GM18861 (cell line): ENCODE measurements around the gene LLGL1.

Experiments used
- ATAC-seq: cut with Tn5 transposase; IDR thresholded peaks from one replicate; pipeline ENCODE4 v1.9.1; 2021; ENCODE audit not compliant: unreplicated experiment

LLGL1 gene

GRCh38 chr17:18225121-18225641, at the start of gene LLGL1:
LLGL1 (plus strand) TSS chr17:18225635; CDS start chr17:18225683, 48 bp downstream.
- ATAC-seq: peak; percentile 79

DNA sequence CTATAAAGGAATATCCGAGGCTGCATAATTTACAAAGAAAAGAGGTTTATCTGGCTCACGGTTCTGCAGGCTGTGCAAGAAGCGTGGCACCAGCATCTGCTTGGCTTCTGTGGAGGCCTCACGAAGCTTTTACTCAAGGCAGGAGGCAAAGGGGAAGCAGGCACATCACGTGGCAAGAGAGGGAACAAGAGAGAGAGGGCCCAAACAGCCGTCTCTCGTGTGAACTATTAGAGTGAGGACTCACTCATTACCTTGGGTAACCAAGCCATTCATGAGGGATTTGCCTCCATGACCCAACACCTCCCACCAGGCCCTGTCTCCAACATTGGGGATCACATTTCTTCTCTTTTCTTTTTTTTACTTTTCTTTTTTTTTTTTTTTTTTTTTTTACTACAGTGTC, 49.3 kb upstream of the LLGL1 start:
- ATAC-seq: no peak

GRCh38 chr17:18177133-18177532, 48.3 kb upstream of the LLGL1 start:
- ATAC-seq: no peak

DNA sequence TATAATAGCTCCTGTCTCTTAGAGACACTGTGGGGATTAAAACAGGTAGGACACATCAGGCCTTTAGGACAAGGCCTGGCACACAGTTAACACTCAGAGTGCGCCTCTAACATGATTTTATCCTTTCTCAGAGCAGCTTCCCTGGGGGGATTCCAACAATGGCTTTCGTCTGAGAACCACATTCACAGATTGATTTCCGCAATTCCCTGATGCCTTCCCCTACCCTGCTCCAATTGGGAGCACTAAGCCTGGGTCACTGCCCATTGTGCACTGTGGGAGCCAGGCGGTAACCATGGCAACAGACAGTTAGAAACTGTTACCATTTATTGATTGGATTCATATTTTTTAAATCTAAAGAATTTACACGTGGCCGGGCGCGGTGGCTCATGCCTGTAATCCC, 47.7 kb upstream of the LLGL1 start:
- no peak for ATAC-seq

DNA sequence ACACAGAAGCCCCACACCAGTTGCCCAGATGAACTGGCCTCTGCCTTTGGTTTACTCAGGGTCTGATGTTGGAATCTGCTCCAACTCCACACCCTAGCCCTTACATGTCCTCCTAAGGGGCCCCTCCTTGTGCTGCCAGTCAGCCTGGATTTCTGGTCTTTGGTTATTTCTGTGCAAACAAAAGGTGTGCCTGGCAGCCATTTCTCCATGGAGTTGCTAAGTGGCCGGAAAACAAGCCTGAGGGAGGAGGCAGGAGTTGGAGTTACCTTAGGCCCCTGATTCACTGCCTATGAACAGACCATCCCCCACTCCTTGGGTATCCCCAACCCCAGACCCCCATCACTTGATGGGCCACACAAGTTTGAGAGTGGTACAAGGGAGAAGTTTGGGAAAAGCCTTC, 46.2 kb upstream of the LLGL1 start:
- ATAC-seq: no peak

DNA sequence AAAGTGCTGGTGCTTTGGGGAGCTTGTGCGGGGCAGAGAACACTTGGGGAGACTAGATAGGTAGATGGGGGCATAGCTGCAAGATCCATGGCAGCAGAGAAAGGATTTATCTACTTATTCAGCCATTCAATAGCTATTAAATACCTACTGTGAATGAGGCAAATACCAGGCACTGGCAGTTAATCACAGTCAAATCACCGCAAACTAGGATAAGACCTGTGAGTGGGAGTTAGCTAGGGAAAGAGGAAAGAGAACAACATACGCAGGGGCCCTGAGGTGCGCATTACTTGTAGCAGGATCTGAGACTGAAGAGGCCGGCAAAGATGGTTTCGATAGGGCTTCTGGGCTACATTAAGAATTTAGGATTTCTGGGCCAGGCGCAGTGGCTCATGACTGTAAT, 45.6 kb upstream of the LLGL1 start:
- no peak for ATAC-seq

DNA sequence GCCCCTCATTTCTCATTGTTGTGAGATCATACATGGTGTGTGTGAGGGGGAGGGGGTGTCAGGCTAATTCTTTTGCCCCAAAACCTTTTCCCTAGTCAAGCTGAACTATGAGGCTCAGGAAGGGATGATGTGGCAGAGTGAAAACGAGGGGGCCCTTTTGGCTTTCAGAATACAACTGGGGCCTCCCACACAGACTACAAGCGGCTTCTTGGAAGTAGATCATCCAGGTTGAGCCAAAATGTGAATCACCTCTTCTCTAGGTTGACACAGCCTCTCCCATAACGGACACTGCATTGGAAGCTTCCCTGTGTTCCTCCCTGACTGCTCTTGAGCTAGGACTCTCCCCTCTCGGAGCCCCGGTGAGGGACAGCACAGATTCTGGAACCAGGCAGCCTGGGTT, 44.1 kb upstream of the LLGL1 start:
- no peak for ATAC-seq

GRCh38 chr17:18182110-18182977, 43.1 kb upstream of the LLGL1 start:
- ATAC-seq: no peak

DNA sequence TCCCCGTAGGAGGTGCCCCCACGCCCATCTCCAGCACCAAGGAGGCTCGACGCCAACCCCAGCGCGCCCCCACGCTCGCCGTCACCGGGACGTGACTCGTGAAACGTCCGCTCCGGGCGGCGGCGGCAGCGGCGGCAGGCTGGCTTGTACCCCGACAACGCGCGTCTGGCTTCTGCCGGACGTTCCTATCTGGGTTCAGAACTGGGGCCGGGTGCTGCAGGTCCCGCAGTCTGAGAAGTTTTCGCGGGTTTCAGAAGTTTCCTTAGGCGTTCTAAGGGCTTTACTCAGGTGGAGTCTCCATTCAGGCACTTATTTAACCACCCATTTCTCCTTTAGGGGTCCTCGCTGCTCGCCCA, 42.5 kb upstream of the LLGL1 start:
- ATAC-seq: peak; percentile 20

DNA sequence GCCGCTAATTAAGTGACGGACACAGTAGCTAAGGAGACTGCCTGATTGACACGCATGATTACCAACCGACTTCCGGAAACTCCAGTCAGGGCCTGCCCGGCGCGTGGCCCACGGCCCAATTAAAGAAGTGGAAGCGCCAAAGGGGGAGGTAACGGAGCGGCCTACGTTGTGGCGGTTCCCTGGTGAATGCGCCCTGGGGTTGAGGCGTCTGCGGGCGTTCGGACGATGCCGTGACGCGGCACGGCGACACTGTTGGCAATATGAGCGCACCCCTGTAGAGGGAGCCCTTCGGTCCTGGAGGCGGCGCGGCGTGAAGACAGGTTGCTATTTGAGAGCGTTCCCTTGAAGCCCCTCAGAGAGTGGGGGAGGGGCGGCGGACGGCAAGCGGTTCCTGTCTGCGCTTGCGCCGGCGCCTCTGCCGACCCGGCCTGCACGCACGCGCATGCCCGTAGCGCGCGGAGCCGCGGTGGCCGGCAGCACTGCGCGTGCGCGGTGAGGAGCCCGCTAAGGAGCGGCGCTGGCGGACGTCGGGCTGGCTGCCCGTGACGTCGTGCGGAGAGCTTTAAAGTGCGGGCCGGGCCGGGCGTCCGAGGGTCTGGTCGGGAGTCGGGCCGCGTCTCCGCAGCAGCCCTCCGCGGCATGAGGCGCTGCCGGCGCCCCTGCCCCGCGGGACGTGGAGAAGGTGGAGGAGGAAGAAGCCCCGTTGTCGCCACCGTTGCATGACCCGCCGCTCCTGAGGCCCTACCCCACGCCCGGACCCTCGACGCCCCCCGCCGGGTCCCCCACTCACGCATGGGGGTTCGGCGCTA, 41.9 kb upstream of the LLGL1 start, which contains the start of gene ALKBH5:
ALKBH5 (plus strand) TSS at position 495 of the 809 bp plus-strand sequence. CDS start 416 bp downstream, outside the sequence.
- peak; percentile 73 for ATAC-seq

GRCh38 chr17:18184143-18185031, 41.0 kb upstream of the LLGL1 start:
- ATAC-seq: no peak

- ATAC-seq: no peak
Observed at GRCh38 chr17:18185391-18185790, 40.0 kb upstream of the LLGL1 start.

DNA sequence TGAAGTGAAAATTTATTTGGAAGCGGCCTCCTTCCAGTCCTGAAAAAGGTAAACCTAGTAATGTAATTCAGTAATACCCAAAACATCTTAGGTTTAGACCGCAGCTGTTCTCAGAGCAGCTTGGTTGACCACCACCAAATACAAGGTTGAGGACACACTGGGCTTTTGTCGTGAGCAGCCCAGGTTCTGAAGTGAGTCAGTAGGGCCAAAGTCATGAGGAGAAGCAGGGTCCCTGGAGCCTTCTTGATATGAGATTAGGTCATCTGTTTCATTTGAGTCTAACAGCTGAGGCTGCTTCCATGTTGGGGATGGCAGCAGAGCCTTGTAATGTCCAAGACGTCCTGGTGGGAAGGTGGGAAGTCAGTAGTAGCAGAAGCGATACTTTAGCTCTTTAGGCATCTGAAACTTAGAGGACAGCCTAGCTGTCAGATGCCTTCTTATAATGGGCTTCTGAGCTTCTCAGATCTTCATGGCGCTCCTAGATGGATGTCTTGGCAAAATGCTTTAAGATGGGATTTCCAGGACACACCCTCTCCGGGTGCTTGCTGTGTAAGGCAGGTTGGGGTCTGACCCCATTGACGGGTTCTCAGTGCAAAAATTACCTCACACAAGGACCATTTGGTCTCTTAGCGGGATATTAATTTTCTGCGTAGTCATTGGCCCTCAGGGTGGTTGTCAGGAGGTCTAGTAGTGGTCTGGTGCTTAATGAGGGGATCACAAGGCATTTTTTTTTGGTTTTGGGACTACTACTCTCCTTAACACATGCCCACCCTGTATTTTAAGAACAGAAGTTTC, 39.4 kb upstream of the LLGL1 start:
- no peak for ATAC-seq

DNA sequence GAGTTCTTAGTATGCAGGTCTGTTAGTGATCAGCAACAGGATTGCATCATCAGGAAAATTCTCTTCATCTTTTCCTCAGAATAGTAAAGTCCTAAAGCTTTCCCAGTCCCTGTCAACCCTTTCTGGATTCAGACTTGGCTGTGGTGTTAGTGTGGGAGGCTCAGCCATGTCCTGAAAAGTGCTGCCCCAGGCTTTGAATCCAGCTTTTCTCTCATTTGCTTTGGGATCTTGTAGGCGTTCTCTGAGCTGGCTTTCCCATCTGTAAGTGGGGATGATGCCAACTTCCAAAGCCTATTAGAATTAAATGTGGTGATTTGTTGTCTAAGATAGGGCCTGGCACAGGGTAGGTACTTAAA, 38.8 kb upstream of the LLGL1 start:
- no peak for ATAC-seq

DNA sequence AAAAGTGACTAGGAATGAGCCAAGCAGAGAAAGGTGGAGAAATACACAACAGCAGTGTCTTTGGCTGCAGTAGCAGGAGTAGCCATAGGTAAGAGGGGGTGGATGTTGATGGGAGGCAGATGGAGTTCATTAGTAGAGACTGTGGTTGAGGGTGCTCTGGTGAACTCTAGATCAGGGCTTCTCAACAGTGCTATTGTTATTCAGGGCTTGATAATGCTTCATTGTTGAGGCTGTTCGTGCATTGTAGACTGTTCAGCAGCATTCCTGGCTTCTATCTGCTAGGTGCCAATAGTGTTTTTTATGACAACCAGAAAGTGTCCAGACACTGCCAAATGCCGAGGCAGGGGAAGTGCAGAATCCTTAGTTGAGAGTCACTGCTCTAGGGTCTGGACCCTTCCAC, 38.2 kb upstream of the LLGL1 start:
- no peak for ATAC-seq

DNA sequence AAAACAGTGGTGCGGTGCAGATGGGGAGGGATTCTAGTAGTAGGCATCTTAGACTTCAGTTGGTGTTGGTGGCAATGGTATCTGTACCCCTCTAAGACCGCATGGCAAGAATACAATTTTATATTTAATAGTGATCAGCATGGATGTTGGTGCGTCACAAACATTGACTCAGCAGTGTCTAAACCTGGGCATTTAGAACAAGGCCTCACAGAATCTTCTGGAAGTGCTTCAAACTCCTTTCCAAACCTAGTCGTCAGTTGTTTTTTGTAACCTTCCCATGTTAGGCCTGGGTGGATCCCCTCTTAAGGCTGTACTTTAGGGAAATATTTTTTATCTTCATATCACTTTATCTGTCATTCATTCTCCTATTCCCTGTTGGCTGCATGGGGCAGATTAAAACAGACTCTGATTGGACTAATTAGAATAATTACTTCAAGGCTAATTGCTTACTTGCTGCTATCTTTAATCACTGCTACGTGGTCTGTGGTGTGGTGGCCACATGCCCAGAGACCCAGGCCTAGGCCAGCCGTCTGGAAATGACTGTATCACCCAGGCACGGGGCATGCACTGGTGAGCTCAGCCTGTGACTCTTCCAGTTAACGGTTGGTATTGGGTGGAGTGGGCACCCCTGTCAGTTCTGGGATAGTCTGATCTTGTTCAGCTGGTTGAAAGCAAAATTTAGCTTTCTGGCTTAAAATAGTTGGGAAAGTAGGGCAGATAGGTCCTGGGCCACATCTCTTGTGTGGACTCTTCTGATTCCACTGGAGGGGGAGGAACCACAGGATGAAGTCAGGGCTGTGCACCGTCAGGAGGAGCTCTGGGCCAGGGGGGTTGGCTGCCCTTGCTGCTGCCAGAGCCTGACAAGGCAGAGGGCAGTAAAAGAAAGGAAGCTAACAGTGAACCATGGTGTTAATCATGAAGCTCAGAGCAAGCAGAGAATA, 37.3 kb upstream of the LLGL1 start:
- ATAC-seq: no peak

GRCh38 chr17:18190628-18191235, 34.7 kb upstream of the LLGL1 start:
- ATAC-seq: no peak

- no peak for ATAC-seq
Observed at GRCh38 chr17:18191236-18191667, 34.2 kb upstream of the LLGL1 start.

- ATAC-seq: no peak
Observed at GRCh38 chr17:18191967-18192366, 33.5 kb upstream of the LLGL1 start.
